Epithelial cell of esophagus (primary cell): ENCODE measurements around the gene CDH13.

Experiments used
- DNase-seq: peaks from one replicate; pipeline ENCODE4 v3.0.0; 2010; ENCODE audit warnings: low read depth
- H3K4me3 ChIP-seq: 2 replicates; pipeline ENCODE4 v1.5.1; 2011; ENCODE audit warnings: mild to moderate bottlenecking, low read length, control low read depth
- TF ChIP-seq, protein P1 (sequence below): IDR thresholded peaks from 2 replicates; pipeline ENCODE4 v1.5.1; 2011; ENCODE audit warnings: low read depth, mild to moderate bottlenecking, low read length, control low read depth, inconsistent platforms; ENCODE audit not compliant: insufficient read depth; ENCODE audit errors: missing control alignments

Gene CDH13

DNA sequence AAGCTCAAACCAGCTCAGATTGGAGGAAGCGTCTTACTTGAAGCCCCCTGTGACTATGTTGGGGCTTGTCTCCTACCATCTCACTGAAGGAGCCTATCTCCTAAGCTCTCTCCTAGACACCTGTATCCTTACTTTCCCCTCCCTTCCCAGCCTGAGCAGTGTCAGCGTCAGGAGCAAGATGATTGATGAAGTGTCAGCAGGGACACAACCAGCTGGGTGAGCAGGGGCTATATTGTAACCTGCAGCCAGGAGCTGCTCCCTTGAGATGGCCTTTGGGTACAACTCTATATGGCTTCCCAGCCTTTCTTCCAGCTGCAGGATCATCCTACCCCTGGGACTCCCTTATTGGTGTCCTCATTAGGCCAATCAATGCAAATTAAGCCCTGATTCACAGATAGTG is 1097.8 kb downstream of the CDH13 start:
- DNase-seq = no peak

DNA sequence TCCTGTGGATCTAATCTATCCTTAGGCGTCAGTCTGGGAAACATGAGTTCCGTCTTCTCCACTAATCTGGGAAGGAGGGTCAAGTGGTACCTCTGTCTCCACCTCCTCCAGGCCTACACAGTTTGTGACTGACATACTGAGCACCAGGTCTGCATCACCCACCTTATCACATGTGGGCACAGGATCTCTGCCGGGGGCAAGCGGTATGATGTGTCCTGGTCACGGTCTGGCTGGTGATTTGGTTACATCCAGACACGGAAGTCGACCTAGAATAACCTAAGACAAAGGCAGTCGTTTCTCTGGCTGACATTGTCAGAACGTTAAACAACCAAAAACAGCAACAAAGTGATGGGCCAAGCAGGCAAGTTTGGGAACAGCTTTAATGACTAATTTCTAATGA is 1098.5 kb downstream of the CDH13 start:
- TF ChIP-seq, protein P1, sequence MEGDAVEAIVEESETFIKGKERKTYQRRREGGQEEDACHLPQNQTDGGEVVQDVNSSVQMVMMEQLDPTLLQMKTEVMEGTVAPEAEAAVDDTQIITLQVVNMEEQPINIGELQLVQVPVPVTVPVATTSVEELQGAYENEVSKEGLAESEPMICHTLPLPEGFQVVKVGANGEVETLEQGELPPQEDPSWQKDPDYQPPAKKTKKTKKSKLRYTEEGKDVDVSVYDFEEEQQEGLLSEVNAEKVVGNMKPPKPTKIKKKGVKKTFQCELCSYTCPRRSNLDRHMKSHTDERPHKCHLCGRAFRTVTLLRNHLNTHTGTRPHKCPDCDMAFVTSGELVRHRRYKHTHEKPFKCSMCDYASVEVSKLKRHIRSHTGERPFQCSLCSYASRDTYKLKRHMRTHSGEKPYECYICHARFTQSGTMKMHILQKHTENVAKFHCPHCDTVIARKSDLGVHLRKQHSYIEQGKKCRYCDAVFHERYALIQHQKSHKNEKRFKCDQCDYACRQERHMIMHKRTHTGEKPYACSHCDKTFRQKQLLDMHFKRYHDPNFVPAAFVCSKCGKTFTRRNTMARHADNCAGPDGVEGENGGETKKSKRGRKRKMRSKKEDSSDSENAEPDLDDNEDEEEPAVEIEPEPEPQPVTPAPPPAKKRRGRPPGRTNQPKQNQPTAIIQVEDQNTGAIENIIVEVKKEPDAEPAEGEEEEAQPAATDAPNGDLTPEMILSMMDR = no peak
- no peak overlapping the region for H3K4me3 ChIP-seq
- DNase-seq = no peak

More for the DNA sequence above, 1097.8 kb downstream of the CDH13 start:
- H3K4me3 ChIP-seq = no peak overlapping the region
- TF ChIP-seq, protein P1 = no peak

DNA sequence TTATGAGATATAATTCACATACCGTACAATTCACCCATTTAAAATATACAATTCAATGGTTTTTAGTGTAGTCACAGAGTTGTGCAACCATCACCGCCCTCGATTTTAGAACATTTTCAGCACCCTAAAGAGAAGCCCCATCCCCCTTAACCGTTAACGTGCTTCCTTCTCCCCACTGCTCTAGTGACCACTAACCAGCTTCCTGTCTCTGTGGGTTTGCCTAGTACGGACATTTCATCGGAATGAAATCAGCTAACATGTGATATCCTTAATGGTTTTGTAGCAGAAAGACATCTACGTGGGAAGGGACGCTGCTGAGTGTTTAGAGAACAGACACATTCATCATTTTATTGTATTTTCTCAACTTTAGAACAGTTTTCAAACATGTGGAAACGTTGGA is 1100.2 kb downstream of the CDH13 start:
- no peak overlapping the region for H3K4me3 ChIP-seq
- TF ChIP-seq, protein P1 = no peak
- DNase-seq = no peak

DNA sequence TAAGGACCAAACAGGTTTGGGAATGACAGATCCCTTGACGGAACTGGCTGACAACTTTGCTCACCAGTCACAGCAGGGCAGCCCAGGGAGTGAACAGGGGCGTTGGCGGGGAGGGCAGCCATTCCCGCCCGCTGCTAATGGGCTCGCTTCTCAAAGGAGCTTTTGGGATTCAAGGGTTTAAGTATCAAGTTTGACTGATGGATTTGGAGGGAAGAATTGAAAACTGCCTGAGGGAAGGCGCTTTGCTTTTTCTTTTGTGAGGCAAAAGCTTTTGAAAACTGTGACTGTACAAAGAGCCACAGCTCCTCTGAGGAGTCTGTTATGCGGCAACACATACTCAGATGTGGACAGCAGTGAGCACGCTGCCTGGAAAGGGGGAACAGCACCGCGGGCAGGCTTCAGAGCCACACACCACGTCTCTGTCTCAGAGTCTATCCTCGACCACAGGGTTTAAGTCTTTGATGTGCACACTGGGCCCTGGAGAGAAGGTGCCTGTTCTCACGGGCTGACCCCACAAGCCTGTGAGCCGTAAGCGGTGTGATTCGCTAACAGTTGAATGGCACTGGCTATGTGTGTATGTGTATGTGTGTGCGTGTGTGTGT is 1101.1 kb downstream of the CDH13 start:
- no peak overlapping the region for H3K4me3 ChIP-seq
- TF ChIP-seq, protein P1 = no peak
- no peak for DNase-seq

DNA sequence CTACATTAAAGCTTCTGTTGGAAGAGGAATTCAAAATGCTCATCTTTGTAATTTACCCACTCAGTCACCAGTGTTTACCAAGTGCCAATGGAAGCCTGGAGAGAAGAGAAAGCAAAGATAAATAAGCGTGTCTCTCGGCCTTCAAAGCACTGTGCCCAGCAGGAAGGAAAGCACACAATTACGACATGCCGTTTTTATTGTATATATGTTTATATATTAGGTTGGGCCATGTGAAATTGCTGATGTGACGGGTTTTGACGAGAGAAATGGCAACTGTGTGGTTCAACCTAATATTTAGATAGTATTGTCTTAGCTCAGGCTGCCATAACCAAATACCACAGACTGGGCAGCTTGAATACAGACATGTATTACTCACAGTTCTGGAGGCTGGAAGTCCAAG is 1101.7 kb downstream of the CDH13 start:
- TF ChIP-seq, protein P1 = no peak
- DNase-seq = no peak
- no peak overlapping the region for H3K4me3 ChIP-seq

DNA sequence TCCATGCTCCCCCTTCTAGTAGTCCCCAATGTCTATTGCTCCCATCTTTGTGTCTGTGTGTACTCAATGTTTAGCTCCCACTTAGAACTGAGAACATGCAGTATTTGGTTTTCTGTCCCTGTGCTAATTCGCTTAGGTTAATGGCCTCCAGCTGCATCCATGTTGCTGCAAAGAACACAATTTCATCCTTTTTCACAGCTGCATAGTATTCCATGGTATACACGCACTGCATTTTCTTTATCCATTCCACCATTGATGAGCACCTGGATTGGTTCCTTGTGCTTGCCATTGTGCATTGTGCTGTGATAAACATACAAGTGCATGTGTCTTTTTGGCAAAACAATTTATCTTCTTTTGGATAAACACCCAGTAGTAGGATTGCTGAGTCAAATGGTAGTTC is 1104.0 kb downstream of the CDH13 start:
- no peak overlapping the region for H3K4me3 ChIP-seq
- DNase-seq = no peak
- TF ChIP-seq, protein P1 = no peak

DNA sequence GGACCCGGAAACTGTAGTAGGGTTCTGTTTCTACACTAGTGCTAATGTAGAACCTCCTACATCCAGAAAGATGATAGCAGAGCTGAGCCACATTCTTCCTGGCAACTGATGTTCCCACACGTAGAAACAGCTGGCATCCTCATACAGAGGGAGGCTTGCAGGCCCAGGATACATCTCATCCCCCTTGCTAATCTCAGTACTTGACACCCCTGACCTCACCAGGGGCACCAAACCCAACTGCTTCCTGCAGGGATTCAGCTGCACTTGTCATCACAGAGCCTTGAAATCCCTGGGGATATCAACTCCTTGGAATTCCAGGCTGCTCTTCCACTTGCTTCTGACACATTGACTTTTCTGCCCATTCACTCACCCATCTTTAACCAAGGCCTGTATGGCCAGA is 1105.8 kb downstream of the CDH13 start:
- H3K4me3 ChIP-seq = no peak overlapping the region
- no peak for DNase-seq
- TF ChIP-seq, protein P1 = no peak
